Neural cell (in vitro differentiated cells): ENCODE results near the gene DAP. TPM values are rescaled to one million over a fixed set of nuclear protein-coding genes. Genes with fewer than 3 reads are reported as not detected.

ENCODE experiments used
- H2AFZ ChIP-seq: fragments of 200-600, 300-800 bp; sonication (generic), shearing (Covaris generic); 2 replicates; pipeline ENCODE4 v1.6.0; 2014; ENCODE audit warnings: low read depth, mild to moderate bottlenecking, antibody characterized with exemption, low read length, moderate library complexity
- H3F3A ChIP-seq: fragments of 200-600 bp; shearing (Covaris generic); 2 replicates; pipeline ENCODE4 v1.6.1; 2016; ENCODE audit warnings: mild to moderate bottlenecking, moderate library complexity, mixed read lengths, antibody characterized with exemption, low read length; ENCODE audit not compliant: insufficient read depth, poor library complexity, severe bottlenecking
- H3K27ac ChIP-seq: fragments of 200-600, 300-800 bp; sonication (generic), shearing (Covaris generic); 2 replicates; pipeline ENCODE4 v1.5.1; 2014; ENCODE audit warnings: mild to moderate bottlenecking, low read length, moderate library complexity
- H3K27me3 ChIP-seq: fragments of 300-800, 200-600 bp; sonication (generic), shearing (Covaris generic); 2 replicates; pipeline ENCODE4 v1.6.0; 2014; ENCODE audit warnings: mild to moderate bottlenecking, low read depth, low read length, moderate library complexity; ENCODE audit not compliant: insufficient read depth
- H3K36me3 ChIP-seq: fragments of 300-800, 200-600 bp; sonication (generic), shearing (Covaris generic); 2 replicates; pipeline ENCODE4 v1.5.1; 2014; ENCODE audit warnings: mild to moderate bottlenecking, antibody characterized with exemption, low read length, moderate library complexity; ENCODE audit not compliant: insufficient read depth
- H3K4me2 ChIP-seq: fragments of 300-800, 200-600 bp; sonication (generic), shearing (Covaris generic); 2 replicates; pipeline ENCODE4 v1.6.0; 2014; ENCODE audit warnings: mild to moderate bottlenecking, low read length
- H3K4me3 ChIP-seq: fragments of 300-800, 200-600 bp; sonication (generic), shearing (Covaris generic); 2 replicates; pipeline ENCODE4 v1.5.1; 2014; ENCODE audit warnings: mild to moderate bottlenecking, low read length, moderate library complexity
- H3K79me2 ChIP-seq: fragments of 200-600 bp; shearing (Covaris generic); replicated peaks from 2 replicates; pipeline ENCODE4 v1.6.0; 2014; ENCODE audit warnings: mild to moderate bottlenecking, low read length, moderate library complexity; ENCODE audit not compliant: insufficient read depth
- H3K9ac ChIP-seq: fragments of 300-800, 200-600 bp; sonication (generic), shearing (Covaris generic); 2 replicates; pipeline ENCODE4 v1.6.1; 2016; ENCODE audit warnings: mild to moderate bottlenecking, low read length, mixed read lengths
- H3K9me2 ChIP-seq: fragments of 200-600 bp; shearing (Covaris generic); 2 replicates; pipeline ENCODE4 v1.6.1; 2016; ENCODE audit warnings: mild to moderate bottlenecking, low read length, mixed read lengths; ENCODE audit not compliant: insufficient read depth
- H3K9me3 ChIP-seq: fragments of 200-600, 300-800 bp; sonication (generic), shearing (Covaris generic); 2 replicates; pipeline ENCODE4 v1.6.1; 2016; ENCODE audit warnings: mild to moderate bottlenecking, mixed run types, low read length, moderate library complexity, mixed read lengths
- H4K20me1 ChIP-seq: fragments of 200-600 bp; shearing (Covaris generic); 2 replicates; pipeline ENCODE4 v1.6.1; 2016; ENCODE audit warnings: mild to moderate bottlenecking, mixed run types; ENCODE audit not compliant: insufficient read depth
- CTCF ChIP-seq: fragments of 450-650 bp; IDR thresholded peaks from 2 replicates; pipeline ENCODE4 v1.5.1; 2014; ENCODE audit warnings: antibody characterized with exemption, mild to moderate bottlenecking, moderate library complexity; ENCODE audit not compliant: poor library complexity, severe bottlenecking
- EP300 ChIP-seq: fragments of 450-650 bp; conservative IDR thresholded peaks from 2 replicates; pipeline ENCODE4 v1.6.1; 2014; ENCODE audit warnings: antibody characterized with exemption, mild to moderate bottlenecking, moderate library complexity; ENCODE audit not compliant: poor library complexity, severe bottlenecking
- EZH2 ChIP-seq: fragments of 200-600, 300-800 bp; shearing (Covaris generic), sonication (generic); IDR thresholded peaks from 2 replicates; pipeline ENCODE4 v1.6.1; 2014; ENCODE audit warnings: antibody characterized with exemption, low read length, borderline replicate concordance, mild to moderate bottlenecking; ENCODE audit not compliant: insufficient read depth, poor library complexity, severe bottlenecking
- MXI1 ChIP-seq: fragments of 450-650 bp; conservative IDR thresholded peaks from 2 replicates; pipeline ENCODE4 v1.6.1; 2014; ENCODE audit warnings: antibody characterized with exemption, mild to moderate bottlenecking; ENCODE audit not compliant: poor library complexity, severe bottlenecking
- POLR2AphosphoS5 ChIP-seq: IDR thresholded peaks from 2 replicates; pipeline ENCODE4 v1.6.1; 2012
- RAD21 ChIP-seq: fragments of 450-650 bp; conservative IDR thresholded peaks from 2 replicates; pipeline ENCODE4 v1.6.1; 2014; ENCODE audit warnings: antibody characterized with exemption, mild to moderate bottlenecking, moderate library complexity
- REST ChIP-seq: IDR thresholded peaks from 2 replicates; pipeline ENCODE4 v1.6.1; 2012; ENCODE audit warnings: borderline replicate concordance
- SMC3 ChIP-seq: fragments of 450-650 bp; conservative IDR thresholded peaks from 2 replicates; pipeline ENCODE4 v1.6.1; 2014; ENCODE audit warnings: antibody characterized with exemption, mild to moderate bottlenecking, moderate library complexity; ENCODE audit not compliant: poor library complexity
- TAF1 ChIP-seq: IDR thresholded peaks from 2 replicates; pipeline ENCODE4 v1.6.1; 2012; ENCODE audit warnings: low read depth
- polyA plus RNA-seq: library from polyadenylated mRNA; depleted of rRNA; stranded (reverse); fragments of >200 nt; gene quantifications from 2 replicates; pipeline ENCODE4 v1.2.3, GENCODE V29; 2014

Gene DAP
- polyA plus RNA-seq, 1 donor from 2014 or later = 9.3 TPM

GRCh38 chr5:10797261-10797660, 36.2 kb upstream of the DAP start:
- Histone ChIP-seq H3K36me3 (no peaks in the 10 kb centered on the region), H3K9me3 (no peaks in the 10 kb centered on the region), H3K79me2 (no peaks in the 10 kb centered on the region), H3K27me3 (no peaks in the 10 kb centered on the region), H3K27ac (no peak overlapping the region), H3F3A (no peaks in the 10 kb centered on the region), H2AFZ (no peak overlapping the region), H3K4me2 (no peak overlapping the region), H4K20me1 (no peaks in the 10 kb centered on the region), H3K9ac (no peak overlapping the region), H3K4me3 (no peak overlapping the region), H3K9me2 (no peaks in the 10 kb centered on the region)
- TF ChIP-seq SMC3 (no peak), REST (no peak), EZH2 (no peak), MXI1 (no peak)

- Histone ChIP-seq H3K4me2 (no peak overlapping the region), H3K79me2 (no peaks in the 10 kb centered on the region), H3K36me3 (no peaks in the 10 kb centered on the region), H2AFZ (no peak overlapping the region), H3K9me3 (no peaks in the 10 kb centered on the region), H3K9ac (no peak overlapping the region), H3K4me3 (no peak overlapping the region), H3K9me2 (no peaks in the 10 kb centered on the region), H3K27me3 (no peaks in the 10 kb centered on the region), H4K20me1 (no peaks in the 10 kb centered on the region), H3K27ac (no peak overlapping the region), H3F3A (no peaks in the 10 kb centered on the region)
- no peak for TF ChIP-seq EP300
- no peak for TF ChIP-seq SMC3
- no peak for TF ChIP-seq MXI1
- TF ChIP-seq TAF1 = no peak
- no peak for TF ChIP-seq EZH2
- no peak for TF ChIP-seq RAD21
- TF ChIP-seq POLR2AphosphoS5 = no peak
- no peak for TF ChIP-seq CTCF
- no peak for TF ChIP-seq REST
Observed at GRCh38 chr5:10793785-10794184, 32.8 kb upstream of the DAP start.
